ENCODE data around the gene TRPM6. TPM values are rescaled to one million over a fixed set of nuclear protein-coding genes. Genes with fewer than 3 reads are reported as not detected.

The TRPM6 gene
- total RNA-seq, 2 experiments from 2014 or later = not detected

DNA sequence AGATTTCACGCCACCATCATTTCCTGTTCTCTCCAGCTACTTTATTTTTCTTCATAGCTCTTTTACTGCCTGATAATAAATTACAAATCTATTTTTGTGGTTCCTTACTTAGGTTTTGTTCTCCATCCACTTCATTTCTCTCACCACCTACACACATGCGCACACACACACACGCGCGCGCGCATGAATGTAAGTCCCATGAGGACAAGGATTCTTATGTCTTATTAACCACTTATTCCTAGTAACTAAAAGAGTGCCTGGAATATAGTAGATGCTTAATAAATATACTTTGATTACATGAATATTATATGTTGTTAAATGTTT is 116.5 kb downstream of the TRPM6 start:
- DNase-seq (ENCODE audit: low spot score) = no peak
- TF ChIP-seq EZH2phosphoT487 (IDR thresholded peaks at IDR 0.05; ENCODE audit: borderline replicate concordance, low read depth, low read length) = no peak
- TF ChIP-seq, protein P1, sequence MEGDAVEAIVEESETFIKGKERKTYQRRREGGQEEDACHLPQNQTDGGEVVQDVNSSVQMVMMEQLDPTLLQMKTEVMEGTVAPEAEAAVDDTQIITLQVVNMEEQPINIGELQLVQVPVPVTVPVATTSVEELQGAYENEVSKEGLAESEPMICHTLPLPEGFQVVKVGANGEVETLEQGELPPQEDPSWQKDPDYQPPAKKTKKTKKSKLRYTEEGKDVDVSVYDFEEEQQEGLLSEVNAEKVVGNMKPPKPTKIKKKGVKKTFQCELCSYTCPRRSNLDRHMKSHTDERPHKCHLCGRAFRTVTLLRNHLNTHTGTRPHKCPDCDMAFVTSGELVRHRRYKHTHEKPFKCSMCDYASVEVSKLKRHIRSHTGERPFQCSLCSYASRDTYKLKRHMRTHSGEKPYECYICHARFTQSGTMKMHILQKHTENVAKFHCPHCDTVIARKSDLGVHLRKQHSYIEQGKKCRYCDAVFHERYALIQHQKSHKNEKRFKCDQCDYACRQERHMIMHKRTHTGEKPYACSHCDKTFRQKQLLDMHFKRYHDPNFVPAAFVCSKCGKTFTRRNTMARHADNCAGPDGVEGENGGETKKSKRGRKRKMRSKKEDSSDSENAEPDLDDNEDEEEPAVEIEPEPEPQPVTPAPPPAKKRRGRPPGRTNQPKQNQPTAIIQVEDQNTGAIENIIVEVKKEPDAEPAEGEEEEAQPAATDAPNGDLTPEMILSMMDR (conservative IDR thresholded peaks at IDR 0.05; ENCODE audit: low read length) = peak; percentile 35; the same call in 1 of the 2 replicates
- no TSS peak for BruUV-seq (replicated peaks)
- Histone ChIP-seq H3K9me3 (ENCODE audit: low read length) (no peaks in the 10 kb centered on the region), H2AFZ (ENCODE audit: low read length) (no peak overlapping the region), H3K27ac (ENCODE audit: low read depth, low read length, poor library complexity, severe bottlenecking) (no peak overlapping the region), H4K20me1 (ENCODE audit: insufficient read depth, low read length) (no peaks in the 10 kb centered on the region), H3K36me3 (ENCODE audit: insufficient read depth, low read length) (no peaks in the 10 kb centered on the region), H3K4me2 (ENCODE audit: low read length) (no peak overlapping the region), H3K9me2 (ENCODE audit: insufficient read depth, low read length) (no peaks in the 10 kb centered on the region), H3K4me3 (ENCODE audit: low read depth, low read length, poor library complexity, severe bottlenecking) (no peak overlapping the region), H3K79me2 (ENCODE audit: insufficient read depth, low read depth, low read length) (no peaks in the 10 kb centered on the region), H3K4me1 (ENCODE audit: insufficient read depth, low read length, poor library complexity, severe bottlenecking) (no peaks in the 10 kb centered on the region)
- intact Hi-C loops (cut with micrococcal nuclease; ENCODE audit: unreplicated experiment) = loop anchor here (5.0 kb wide), 2 partner anchors 181 to 416 kb away; partner anchors contain the start of gene C9orf40
- ChIA-PET CTCF (ENCODE audit: unreplicated experiment) (no interaction called here), POLR2A (no interaction called here)

DNA sequence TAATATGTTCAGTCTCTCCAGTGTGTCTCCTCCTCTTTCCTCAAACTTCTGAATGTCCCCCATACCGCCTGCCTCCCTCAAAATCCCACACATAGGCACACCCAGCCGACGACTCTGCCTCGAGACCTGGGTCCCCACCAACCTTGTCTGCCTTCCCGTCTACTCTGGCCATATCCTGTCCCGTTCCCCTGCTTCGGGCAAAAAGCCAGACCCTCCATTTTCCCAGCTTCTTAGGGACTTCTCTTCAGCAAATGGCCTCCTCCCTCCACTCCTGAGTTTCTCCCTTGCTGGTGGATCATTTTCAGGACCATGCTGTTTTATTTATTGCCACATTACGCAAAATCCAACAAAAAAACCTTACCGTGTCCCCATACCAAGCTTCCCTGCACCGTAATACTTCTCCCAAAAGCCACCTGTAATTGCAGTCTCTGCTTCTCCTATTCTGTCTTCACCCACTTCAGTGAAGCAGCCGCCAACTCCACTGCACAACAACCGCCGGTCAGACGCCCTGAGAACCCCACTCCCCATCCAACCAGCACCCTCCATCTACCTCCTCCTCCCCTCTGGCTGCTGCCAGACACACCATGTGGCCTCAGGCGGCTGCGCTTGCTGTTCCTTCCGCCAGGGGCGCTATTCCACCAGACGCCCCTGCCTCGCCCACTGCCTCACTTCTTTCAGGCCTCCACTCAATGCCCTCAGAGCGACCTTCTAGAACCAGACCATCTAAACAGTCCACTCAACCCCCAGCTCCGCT is 117.0 kb downstream of the TRPM6 start:
- Histone ChIP-seq H3K9me2 (ENCODE audit: insufficient read depth, low read length) (no peaks in the 10 kb centered on the region), H3K79me2 (ENCODE audit: insufficient read depth, low read depth, low read length) (no peaks in the 10 kb centered on the region), H4K20me1 (ENCODE audit: insufficient read depth, low read length) (no peaks in the 10 kb centered on the region), H3K4me2 (ENCODE audit: low read length) (no peak overlapping the region), H3K4me3 (ENCODE audit: low read depth, low read length, poor library complexity, severe bottlenecking) (no peak overlapping the region), H3K27ac (ENCODE audit: low read depth, low read length, poor library complexity, severe bottlenecking) (no peak overlapping the region), H3K9me3 (ENCODE audit: low read length) (no peaks in the 10 kb centered on the region), H2AFZ (ENCODE audit: low read length) (no peak overlapping the region), H3K36me3 (ENCODE audit: insufficient read depth, low read length) (no peaks in the 10 kb centered on the region), H3K4me1 (ENCODE audit: insufficient read depth, low read length, poor library complexity, severe bottlenecking) (no peaks in the 10 kb centered on the region)
- CTCF ChIA-PET (ENCODE audit: unreplicated experiment) = no interaction called here
- intact Hi-C loops (cut with micrococcal nuclease; ENCODE audit: unreplicated experiment) = loop anchor here (5.0 kb wide), 2 partner anchors 182 to 417 kb away; partner anchors contain the start of gene C9orf40
- no TSS peak for BruUV-seq (replicated peaks)
- TF ChIP-seq, protein P1 (conservative IDR thresholded peaks at IDR 0.05; ENCODE audit: low read length) = peak; percentile 93
- no peak for TF ChIP-seq EZH2phosphoT487 (IDR thresholded peaks at IDR 0.05; ENCODE audit: borderline replicate concordance, low read depth, low read length)
- POLR2A ChIA-PET = no interaction called here
- peak; percentile 71 for DNase-seq (ENCODE audit: low spot score)

DNA sequence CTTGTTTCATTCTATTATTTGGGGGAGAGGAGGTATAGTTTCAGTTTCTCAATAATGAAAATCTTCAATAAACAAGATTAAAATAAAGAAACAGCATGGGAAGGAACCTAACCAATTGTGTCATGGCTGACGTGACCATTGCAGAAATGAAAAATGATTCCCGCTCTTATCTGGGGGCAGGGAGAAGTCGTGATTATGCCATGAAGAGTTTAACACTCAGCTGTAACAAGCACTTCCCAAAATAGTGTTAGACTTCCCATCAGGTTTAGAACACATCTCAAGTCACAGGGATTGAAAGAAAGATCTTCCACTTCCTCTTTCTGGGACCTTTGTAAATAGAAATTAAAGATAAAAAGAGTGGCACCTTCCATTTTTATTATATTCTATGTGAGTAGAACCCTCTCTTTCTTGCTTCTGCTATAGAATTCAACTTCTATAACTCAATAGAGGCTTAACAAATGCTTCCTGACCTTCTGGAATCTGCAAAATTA is 122.2 kb downstream of the TRPM6 start:
- H3K4me2 ChIP-seq (ENCODE audit: low read length) = no peak overlapping the region
- H3K4me3 ChIP-seq (ENCODE audit: low read depth, low read length, poor library complexity, severe bottlenecking) = no peak overlapping the region
- POLR2A ChIA-PET = no interaction called here
- no peaks in the 10 kb centered on the region for H4K20me1 ChIP-seq (ENCODE audit: insufficient read depth, low read length)
- H3K9me3 ChIP-seq (ENCODE audit: low read length) = no peaks in the 10 kb centered on the region
- H3K79me2 ChIP-seq (ENCODE audit: insufficient read depth, low read depth, low read length) = no peaks in the 10 kb centered on the region
- intact Hi-C loops (cut with micrococcal nuclease; ENCODE audit: unreplicated experiment) = no loop called here
- no peaks in the 10 kb centered on the region for H3K4me1 ChIP-seq (ENCODE audit: insufficient read depth, low read length, poor library complexity, severe bottlenecking)
- H2AFZ ChIP-seq (ENCODE audit: low read length) = no peak overlapping the region
- DNase-seq (ENCODE audit: low spot score) = no peak
- no peaks in the 10 kb centered on the region for H3K36me3 ChIP-seq (ENCODE audit: insufficient read depth, low read length)
- TF ChIP-seq, protein P1 (conservative IDR thresholded peaks at IDR 0.05; ENCODE audit: low read length) = no peak
- TF ChIP-seq EZH2phosphoT487 (IDR thresholded peaks at IDR 0.05; ENCODE audit: borderline replicate concordance, low read depth, low read length) = no peak
- CTCF ChIA-PET (ENCODE audit: unreplicated experiment) = no interaction called here
- no peaks in the 10 kb centered on the region for H3K9me2 ChIP-seq (ENCODE audit: insufficient read depth, low read length)
- H3K27ac ChIP-seq (ENCODE audit: low read depth, low read length, poor library complexity, severe bottlenecking) = no peak overlapping the region
- BruUV-seq (replicated peaks) = no TSS peak

All from OCI-LY7 (cell line).